BJ (cell line): Measurements from ENCODE around the gene KRT81. TPM values are rescaled to one million over a fixed set of nuclear protein-coding genes. Genes with fewer than 3 reads are reported as not detected.

Experiments used
- CTCF ChIA-PET: fragments of 350-600 bp; formaldehyde crosslinking; extraction: SDS; loops from one replicate; lab custom pipeline; 2021; ENCODE audit warnings: antibody characterized with exemption, inconsistent platforms; lab: Yijun Ruan, JAX
- POLR2A ChIA-PET: fragments of 300-600 bp; sonication (Branson Sonifier 250); formaldehyde crosslinking; extraction: SDS; loops from one replicate; lab custom pipeline; 2021; ENCODE audit warnings: antibody characterized with exemption; lab: Charles Lee
- DNase-seq: peaks from one replicate; pipeline ENCODE4 v3.0.0-alpha.2; 2011; ENCODE audit warnings: low read depth
- H3K27me3 ChIP-seq: 2 replicates; pipeline ENCODE4 v1.6.0; 2011; ENCODE audit warnings: low read length; ENCODE audit not compliant: control insufficient read depth, insufficient read depth
- H3K36me3 ChIP-seq: 2 replicates; pipeline ENCODE4 v1.5.1; 2011; ENCODE audit warnings: low read length; ENCODE audit not compliant: control insufficient read depth, insufficient read depth
- H3K4me3 ChIP-seq: 2 replicates; pipeline ENCODE4 v1.5.1; 2011; ENCODE audit warnings: low read depth, mild to moderate bottlenecking, control low read depth, low read length
- polyA plus RNA-seq: library from polyadenylated mRNA; depleted of rRNA; stranded (reverse); fragments of >200 nt; gene quantifications from 2 replicates; pipeline ENCODE4 v1.2.3, GENCODE V29; 2011
- TF ChIP-seq, protein P1 (sequence below): IDR thresholded peaks from 2 replicates; pipeline ENCODE4 v1.5.1; 2011; ENCODE audit warnings: low read depth, mild to moderate bottlenecking, control low read depth, inconsistent platforms, low read length, moderate library complexity; ENCODE audit not compliant: insufficient read depth

Gene KRT81
- polyA plus RNA-seq, 1 experiment: 24.7 TPM

DNA sequence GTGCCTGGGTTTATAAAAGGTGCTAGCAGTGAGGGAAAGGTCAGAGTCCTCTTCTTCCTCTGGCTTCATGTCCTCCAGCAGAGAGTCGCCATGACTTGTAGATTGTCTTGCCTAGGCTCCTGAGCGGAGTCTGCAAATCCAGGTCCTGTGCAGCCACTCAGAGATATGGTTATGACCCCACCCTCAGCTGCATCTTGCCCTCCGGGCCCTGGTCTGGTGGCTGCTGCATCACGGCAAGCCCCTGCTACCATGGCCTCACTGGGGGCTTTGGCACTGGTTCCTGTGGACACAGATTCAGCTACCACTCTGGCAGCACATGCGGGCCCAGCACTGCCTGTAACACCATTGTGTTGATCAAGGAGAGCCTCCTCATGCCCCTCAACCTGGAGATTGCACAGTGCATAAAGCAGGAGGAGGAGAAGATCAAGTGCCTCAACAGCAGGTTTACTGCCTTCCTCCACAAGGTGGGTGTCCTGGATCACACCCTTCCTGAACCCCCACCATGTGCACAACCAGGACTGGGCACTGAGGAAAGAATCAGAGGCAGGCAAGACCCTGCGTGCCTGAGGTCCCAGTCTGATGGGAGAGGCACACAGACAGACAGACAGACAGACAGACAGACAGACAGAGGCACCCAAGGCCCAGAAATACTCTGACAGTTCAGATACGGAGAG, 27.4 kb downstream of the KRT81 start:
- ChIA-PET CTCF (interaction anchor here (1.1 to 9.9 kb wide), 4 partner anchors 15 to 617 kb away, joined by 3 to 86 read pairs (median 4); no protein-coding TSS in a partner anchor), POLR2A (no interaction called here)
- TF ChIP-seq, protein P1, sequence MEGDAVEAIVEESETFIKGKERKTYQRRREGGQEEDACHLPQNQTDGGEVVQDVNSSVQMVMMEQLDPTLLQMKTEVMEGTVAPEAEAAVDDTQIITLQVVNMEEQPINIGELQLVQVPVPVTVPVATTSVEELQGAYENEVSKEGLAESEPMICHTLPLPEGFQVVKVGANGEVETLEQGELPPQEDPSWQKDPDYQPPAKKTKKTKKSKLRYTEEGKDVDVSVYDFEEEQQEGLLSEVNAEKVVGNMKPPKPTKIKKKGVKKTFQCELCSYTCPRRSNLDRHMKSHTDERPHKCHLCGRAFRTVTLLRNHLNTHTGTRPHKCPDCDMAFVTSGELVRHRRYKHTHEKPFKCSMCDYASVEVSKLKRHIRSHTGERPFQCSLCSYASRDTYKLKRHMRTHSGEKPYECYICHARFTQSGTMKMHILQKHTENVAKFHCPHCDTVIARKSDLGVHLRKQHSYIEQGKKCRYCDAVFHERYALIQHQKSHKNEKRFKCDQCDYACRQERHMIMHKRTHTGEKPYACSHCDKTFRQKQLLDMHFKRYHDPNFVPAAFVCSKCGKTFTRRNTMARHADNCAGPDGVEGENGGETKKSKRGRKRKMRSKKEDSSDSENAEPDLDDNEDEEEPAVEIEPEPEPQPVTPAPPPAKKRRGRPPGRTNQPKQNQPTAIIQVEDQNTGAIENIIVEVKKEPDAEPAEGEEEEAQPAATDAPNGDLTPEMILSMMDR: no peak
- Histone ChIP-seq H3K36me3 (no peaks in the 10 kb centered on the region), H3K27me3 (no peaks in the 10 kb centered on the region), H3K4me3 (no peak overlapping the region)
- DNase-seq: no peak

DNA sequence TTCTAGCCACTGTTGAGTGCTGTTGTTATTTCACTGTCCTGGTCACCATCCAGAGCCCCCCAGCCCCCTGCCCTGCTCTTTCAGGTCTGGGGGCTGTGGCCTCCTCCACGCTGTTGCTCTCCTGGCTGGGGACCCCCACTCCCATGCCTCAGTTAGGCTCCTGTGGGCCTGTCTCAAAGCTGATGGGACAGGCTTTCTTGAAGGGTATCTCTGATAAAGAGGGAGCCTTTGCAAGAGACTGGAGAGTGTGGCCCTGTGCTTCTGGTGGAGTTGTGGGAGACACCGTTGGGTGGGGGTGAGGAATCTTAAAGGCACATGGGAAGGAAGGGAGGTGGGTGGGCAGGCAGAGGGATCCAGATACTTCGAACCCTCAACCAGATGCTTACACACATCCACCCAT, 29.0 kb downstream of the KRT81 start:
- H3K4me3 ChIP-seq: no peak overlapping the region
- no peaks in the 10 kb centered on the region for H3K36me3 ChIP-seq
- ChIA-PET POLR2A (no interaction called here), CTCF (no interaction called here)
- peaks cover 1% of the 10 kb centered on the region for H3K27me3 ChIP-seq
- TF ChIP-seq, protein P1: no peak
- no peak for DNase-seq

DNA sequence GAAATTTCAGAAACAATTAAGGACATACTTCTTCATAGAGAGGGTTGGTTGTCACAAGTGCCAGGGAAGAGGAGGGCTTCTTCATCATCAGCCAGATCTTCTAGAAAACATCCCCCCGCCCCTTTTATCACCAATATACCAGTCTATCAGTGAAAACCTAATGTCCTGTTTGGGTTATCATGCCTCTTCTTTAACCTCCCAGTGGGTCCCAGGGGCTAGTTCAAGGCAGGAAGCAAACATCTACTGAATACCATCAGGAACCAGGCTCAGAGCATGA, 30.2 kb downstream of the KRT81 start:
- TF ChIP-seq, protein P1: no peak
- Histone ChIP-seq H3K4me3 (no peak overlapping the region), H3K27me3 (peaks cover 4% of the 10 kb centered on the region), H3K36me3 (no peaks in the 10 kb centered on the region)
- no peak for DNase-seq
- ChIA-PET POLR2A (no interaction called here), CTCF (no interaction called here)

DNA sequence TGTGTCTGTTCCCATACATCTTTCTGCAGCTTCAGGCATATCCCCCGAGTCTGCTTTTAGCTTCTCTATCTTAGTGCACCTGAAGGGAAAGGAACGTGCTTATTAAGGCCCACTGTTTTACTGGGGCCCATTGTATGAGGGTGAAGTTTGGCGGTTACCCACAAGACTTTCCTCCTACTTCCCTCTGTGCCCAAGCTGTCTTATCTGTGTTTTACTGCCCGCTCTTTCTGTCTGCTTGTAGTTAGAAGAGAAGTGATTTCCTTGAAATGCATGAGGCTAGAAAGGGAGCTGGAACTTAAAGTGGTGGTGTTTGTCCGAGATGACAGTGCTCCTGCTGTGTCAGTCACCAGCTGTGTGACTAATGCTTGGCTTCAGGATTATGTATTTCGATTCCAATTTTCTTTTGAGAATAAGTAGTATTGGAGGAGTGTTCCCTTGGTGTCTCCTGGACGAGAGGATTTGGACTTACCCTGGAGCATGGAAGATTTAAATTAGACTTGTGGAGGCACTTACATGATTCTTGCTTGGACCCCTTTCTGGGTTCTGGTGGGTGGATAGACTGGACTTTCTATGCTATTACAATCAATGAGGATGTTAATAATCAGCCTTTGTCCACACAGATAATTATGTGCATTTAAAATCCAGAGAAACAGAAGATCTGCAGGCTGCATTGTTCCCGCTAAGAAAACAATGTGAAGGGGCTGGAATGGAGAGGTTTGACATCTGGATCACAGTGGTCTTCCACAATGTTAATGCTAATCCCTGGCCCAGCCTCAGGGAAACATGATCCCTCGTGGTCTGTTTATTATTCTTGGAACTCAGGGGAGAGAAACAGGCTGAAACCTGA, 30.8 kb downstream of the KRT81 start:
- TF ChIP-seq, protein P1: no peak
- DNase-seq: no peak
- Histone ChIP-seq H3K36me3 (no peaks in the 10 kb centered on the region), H3K27me3 (peaks cover 4% of the 10 kb centered on the region), H3K4me3 (no peak overlapping the region)
- ChIA-PET CTCF (interaction anchor here (0.7 to 2.8 kb wide), 4 partner anchors 16 to 993 kb away, joined by 3 to 11 read pairs (median 3); no protein-coding TSS in a partner anchor), POLR2A (no interaction called here)

DNA sequence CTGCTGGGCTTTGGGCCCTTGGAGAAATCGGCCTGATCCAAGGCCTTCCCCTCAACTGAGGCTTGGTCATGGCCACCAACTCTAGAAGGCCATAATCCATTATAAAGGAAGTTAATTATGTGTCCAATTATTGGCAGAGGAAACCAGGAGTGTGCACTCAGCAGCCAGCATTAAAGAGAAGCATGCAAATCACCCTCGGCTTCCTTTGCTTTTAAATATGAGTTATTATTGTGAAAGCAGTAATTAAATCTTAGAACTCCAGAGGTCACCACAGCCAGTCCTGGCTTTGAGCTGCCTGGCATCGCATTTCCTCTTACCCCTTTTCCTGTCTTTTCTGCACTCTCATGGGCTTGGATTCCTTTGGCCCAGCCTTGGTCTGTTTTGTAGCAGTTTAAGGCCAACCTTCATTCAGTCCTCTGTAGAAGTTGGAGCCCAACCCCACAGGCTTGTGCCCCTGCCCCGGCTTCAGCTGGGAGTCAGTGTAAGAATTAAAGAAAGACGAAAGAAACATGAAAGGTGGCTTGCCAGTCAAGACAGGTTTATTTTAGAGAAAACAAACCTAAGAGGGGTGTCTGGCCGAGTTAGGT, 31.6 kb downstream of the KRT81 start:
- no peak for DNase-seq
- Histone ChIP-seq H3K4me3 (no peak overlapping the region), H3K36me3 (no peaks in the 10 kb centered on the region), H3K27me3 (peaks cover 4% of the 10 kb centered on the region)
- POLR2A ChIA-PET: no interaction called here
- CTCF ChIA-PET: interaction anchor here (0.7 to 2.8 kb wide), 5 partner anchors 15 to 992 kb away, joined by 3 to 11 read pairs (median 3); no protein-coding TSS in a partner anchor
- TF ChIP-seq, protein P1: no peak
